Prostate gland (tissue), 2 donors: Measurements from ENCODE around the gene NLRX1.

Experiments
- CTCF ChIP-seq, 4 experiments: fragments of 200-600 bp in 2 of 4; fragments of 450-650 bp in 2 of 4; sonication (generic) in 2 of 4; IDR thresholded peaks; 1 replicate in 3 of 4; 2 replicates in 1 of 4; pipeline ENCODE4 v1.5.1; 2016 to 2019; ENCODE audit warnings: antibody characterized with exemption in 4 of 4, mild to moderate bottlenecking in 2 of 4, moderate library complexity in 2 of 4
- POLR2A ChIP-seq: fragments of 450-650 bp; IDR thresholded peaks from one replicate; pipeline ENCODE4 v1.6.1; 2016; ENCODE audit warnings: antibody characterized with exemption, mild to moderate bottlenecking
- POLR2AphosphoS5 ChIP-seq: sonication (generic); formaldehyde crosslinking; IDR thresholded peaks from one replicate; pipeline ENCODE4 v1.6.1; 2017; ENCODE audit warnings: antibody characterized with exemption

- TF ChIP-seq POLR2A, result no peak
- no peak for TF ChIP-seq CTCF (IDR thresholded peaks at IDR 0.05)
- no peak for TF ChIP-seq POLR2AphosphoS5
Observed at GRCh38 chr11:119156496-119156895, 12.0 kb upstream of the NLRX1 start.
